Renal cortical epithelial cell (primary cell): ENCODE measurements around the gene RELB. TPM values are rescaled to one million over a fixed set of nuclear protein-coding genes. Genes with fewer than 3 reads are reported as not detected.
"Not testable (repeated sequence)": the region's sequence is repeated elsewhere in the genome, so short reads cannot be mapped to it uniquely, and the experiment has no call there.

Source experiments
- DNase-seq: peaks from one replicate; pipeline ENCODE4 v3.0.0-alpha.2; 2011; ENCODE audit warnings: low read depth
- total RNA-seq: library from RNA; depleted of rRNA; stranded (reverse); fragments of >200 nt; gene quantifications from 2 replicates; pipeline ENCODE4 v1.2.3, GENCODE V29; 2014

The RELB gene
- 21.2 and 25.9 TPM in 2 replicates for total RNA-seq

DNA sequence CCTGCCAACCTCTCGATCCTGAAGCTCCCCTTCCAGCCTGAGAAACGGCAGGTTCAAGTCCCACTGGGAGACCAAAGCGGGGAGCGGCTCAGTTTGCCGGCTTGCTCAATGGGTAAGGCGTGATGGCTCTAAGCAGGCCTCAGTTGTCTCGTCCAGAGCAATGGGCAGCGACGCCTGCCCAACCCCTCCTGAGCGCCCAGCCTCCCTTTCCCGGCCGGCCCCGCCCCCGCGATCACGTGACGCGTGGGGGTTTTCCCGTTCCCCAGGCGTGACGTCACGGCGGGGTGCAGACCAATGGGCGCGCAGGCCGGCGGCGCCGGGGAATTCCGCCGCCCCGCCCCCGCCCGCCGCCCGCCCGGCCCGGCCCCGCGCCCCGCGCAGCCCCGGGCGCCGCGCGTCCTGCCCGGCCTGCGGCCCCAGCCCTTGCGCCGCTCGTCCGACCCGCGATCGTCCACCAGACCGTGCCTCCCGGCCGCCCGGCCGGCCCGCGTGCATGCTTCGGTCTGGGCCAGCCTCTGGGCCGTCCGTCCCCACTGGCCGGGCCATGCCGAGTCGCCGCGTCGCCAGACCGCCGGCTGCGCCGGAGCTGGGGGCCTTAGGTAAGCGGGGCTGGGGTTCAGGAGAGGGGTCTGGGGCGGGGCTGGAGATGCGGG is at the start of gene RELB:
Gene RELB, plus strand, starts transcription at position 378 of the 653 bp plus-strand sequence. Its CDS starts 116 bp downstream, at position 494.
- DNase-seq = peak; percentile 45

DNA sequence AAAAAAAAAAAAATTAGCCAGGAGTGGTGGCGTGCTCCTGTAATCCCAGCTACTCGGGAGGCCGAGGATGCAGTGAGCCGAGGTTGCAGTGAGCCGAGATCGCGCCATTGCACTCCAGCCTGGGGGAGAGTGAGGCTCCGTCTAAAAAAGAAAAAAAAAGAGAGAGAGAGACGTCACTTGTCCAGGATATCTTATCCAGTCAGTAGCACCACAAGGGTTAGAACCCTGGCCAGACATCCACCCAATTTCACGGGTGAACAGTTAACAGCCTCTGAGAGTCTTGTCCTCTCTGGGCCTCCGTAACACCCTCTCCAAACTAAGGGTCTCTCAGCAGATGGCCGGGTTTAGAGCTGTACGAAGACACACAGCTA is 47.0 kb upstream of the RELB start:
- DNase-seq = no peak

DNA sequence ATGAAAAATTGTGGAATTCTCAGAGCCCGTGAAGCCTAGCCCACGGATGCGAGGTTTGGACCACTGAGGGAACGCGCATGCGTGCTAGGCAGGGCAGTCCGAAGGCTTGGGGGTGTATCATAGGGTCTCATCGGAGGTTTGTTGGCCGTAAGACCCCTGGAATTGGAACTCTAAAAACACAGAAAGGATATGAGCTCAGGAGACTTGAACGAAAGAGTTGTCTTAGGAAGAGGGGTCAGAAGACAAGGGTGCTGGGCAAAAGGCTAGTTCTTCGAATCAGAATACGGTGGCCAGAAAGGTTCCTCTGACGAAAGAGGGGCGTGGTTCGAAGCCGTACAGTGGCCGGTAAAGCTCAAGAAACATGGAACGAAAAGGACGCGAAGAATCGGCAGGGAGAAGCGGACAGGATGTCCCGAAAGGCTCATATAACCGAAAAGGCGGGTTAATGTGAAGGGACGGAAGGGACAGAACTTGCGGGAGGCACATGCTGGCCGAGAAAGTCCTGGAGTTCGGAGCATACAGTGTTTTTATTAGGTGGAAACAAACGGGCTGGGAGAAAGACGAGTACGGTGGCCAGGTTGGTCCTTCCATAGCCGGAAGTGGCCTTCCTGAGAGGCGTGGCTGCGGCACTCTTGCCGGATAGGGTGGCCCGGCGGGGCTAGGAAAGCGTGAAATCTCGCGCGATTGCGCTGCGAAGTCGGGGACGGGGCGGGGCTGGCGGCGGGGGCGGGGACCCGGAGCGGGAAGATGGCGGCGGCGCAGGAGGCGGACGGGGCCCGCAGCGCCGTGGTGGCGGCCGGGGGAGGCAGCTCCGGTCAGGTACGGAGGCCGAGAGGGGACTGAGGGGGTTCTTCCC is 46.4 kb upstream of the RELB start, which contains the start of gene CLPTM1:
Gene CLPTM1, plus strand, starts transcription at position 732 of the 856 bp plus-strand sequence. Its CDS starts 16 bp downstream, at position 748.
- peak; percentile 89 for DNase-seq

DNA sequence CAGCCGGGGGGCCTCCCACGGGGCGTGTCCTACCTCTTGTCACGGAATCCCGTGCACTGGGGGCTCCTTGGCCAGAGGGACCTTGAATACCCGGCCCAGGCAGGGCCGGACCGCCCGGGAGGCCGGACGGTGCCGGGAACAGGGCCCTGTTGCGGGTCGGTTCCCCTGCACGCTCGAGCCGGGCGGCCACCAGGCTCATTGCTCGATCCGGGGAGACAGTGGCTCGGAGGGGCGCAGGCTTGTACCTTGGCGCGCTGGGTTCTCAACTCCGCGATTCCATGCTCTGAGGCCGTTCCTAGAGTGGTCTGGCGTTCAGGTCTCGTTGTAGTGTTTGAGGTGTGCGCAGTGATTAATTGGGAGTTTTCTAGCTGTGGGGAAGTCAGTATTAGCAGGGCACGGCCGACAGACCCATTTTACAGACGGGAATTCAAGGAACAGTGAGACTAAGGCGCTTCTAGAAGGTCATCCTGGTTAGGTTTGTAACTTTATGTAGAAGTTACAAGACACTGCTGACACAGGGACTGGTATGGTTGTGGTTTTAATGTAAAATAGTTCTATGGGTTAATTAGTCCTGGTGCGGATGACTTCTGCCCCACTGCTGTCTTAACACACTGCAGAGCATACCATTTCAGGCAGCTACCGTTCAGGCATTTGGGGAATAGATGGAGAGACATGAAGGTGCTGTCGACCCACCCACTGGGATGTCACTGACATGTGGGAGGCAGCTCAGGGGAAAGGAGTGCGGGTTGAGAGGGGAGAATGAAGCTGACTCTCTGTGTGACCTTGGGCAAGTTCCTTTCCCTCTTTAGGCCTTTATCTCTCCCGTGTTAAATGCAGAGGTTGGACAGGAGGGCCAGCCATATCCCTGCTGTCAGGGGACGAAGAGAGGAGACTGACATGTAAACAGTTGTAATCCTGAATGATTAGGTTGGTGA is 45.5 kb upstream of the RELB start:
- no peak for DNase-seq

DNA sequence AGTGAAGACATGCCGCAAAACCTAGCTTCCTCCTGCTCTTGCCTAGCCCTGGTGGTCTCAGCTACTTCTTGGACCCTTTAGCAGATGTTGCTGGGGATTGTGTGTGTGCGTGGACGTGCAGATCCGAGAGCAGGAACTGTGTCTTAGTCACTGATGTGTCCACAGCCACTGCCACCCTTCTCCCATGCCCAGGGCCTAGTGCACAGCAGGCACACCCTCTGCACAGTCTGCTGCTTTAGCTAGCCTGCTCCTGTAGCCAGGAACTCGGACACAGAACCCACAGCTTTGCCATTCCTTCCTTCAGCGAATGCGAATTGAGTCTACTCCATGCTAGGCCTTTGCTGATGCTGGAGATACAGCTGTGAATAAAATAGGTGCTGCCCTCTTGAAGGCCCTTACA is 43.7 kb upstream of the RELB start:
- DNase-seq = no peak

DNA sequence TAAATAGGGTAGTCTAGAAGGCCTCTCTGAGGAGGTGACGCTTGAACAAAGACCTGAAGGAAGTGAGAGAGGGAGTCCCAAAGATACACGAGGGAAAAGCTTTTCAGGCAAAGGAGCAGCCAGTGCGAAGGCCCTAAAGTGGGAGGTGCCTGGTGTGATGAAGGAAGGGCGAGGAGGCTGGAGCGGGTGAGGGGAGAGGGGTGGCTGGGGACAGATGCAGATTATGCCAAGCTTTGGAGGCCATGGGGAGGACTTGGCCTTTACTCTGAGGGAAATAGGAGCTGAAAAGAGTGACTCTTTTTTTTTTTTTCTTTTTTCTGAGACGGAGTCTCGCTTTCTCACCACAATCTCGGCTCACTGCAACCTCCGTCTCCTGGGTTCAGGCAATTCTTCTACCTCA is 43.2 kb upstream of the RELB start:
- no peak for DNase-seq

GRCh38 chr19:44959691-44960090 is 41.6 kb upstream of the RELB start:
- no peak for DNase-seq

GRCh38 chr19:44960906-44961728 is 40.1 kb upstream of the RELB start:
- no peak for DNase-seq

- no peak for DNase-seq
Observed at GRCh38 chr19:44961821-44962220, 39.4 kb upstream of the RELB start.

DNA sequence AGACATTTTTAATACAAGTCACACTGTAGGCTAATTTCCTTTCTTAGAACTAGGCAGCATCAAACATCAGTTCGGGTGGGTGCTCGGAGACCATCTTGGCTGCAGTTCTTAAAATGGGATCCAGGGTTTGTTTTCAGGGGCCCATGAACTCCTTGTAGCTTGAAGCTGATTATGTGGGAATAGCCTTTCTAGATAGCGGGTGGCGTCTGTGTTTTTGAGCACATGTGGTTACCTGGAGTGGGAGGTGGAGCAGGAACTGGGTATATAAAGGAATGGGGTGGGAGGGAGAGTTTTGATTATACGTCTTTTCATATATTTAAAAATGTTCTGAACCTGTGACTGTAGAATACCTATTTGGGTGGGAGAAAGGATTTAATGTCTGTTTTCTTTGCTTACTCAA is 33.1 kb upstream of the RELB start:
- no peak for DNase-seq

- DNase-seq = no peak
Observed at GRCh38 chr19:44968670-44969069, 32.6 kb upstream of the RELB start.

GRCh38 chr19:44969437-44969836 is 31.8 kb upstream of the RELB start:
- DNase-seq = no peak

DNA sequence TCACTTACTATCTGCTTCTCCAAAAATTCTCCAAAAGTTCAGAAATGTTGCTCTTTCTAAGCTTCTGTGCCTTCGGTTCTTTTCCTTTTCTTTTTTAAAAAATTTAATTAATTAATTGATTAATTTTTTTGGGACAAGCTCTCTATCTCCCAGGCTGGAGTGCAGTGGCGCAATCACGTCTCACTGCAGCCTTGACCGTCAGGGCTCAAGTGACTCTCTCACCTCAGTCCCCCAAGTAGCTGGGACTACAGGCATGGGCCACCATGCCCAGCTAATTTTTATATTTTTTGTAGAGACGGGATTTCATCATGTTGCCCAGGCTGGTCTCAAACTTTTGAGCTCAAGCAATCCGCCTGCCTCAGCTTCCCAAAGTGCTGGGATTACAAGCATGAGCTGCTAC is 29.8 kb upstream of the RELB start:
- not testable (repeated sequence) for DNase-seq

- no peak for DNase-seq
Observed at GRCh38 chr19:44972802-44973201, 28.5 kb upstream of the RELB start.

GRCh38 chr19:44973982-44974735 is 27.1 kb upstream of the RELB start:
- DNase-seq = no peak

DNA sequence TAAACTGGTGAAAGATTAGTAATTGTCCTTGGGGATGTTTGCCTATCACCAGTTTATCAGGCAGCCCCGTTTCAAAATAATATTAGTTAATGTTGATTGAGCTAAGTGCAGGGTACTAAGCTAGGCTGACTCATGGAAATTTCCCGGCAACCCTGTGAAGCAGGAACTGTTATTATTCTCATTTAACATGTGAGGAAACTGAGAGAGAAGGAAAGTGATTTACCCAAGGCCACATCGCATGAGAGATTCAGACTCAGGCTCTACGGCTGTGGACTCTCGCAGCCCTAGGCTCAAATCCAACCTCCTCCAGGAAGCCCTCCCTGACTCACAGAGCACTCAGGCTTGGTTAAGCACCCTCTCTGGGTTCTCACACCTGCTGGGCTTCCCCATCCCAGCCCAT is 26.4 kb upstream of the RELB start:
- no peak for DNase-seq

GRCh38 chr19:44975444-44975843 is 25.8 kb upstream of the RELB start:
- DNase-seq = no peak

- DNase-seq = no peak
Observed at GRCh38 chr19:44984005-44984404, 17.3 kb upstream of the RELB start.

- DNase-seq = no peak
Observed at GRCh38 chr19:44985445-44985844, 15.8 kb upstream of the RELB start.

- DNase-seq = no peak
Observed at GRCh38 chr19:44986389-44986788, 14.9 kb upstream of the RELB start.
